NT2/D1 (cell line): Measurements from ENCODE around the gene OR5A2.
"Not testable (repeated sequence)": the region's sequence is repeated elsewhere in the genome, so short reads cannot be mapped to it uniquely, and the experiment has no call there.

Experiments used
- DNase-seq: peaks from one replicate; pipeline ENCODE4 v3.0.0-alpha.2; 2011; ENCODE audit warnings: low read depth, low spot score
- H3K27me3 ChIP-seq: 2 replicates; pipeline ENCODE4 v1.6.0; 2011; ENCODE audit warnings: mild to moderate bottlenecking; ENCODE audit not compliant: insufficient read length, insufficient read depth
- H3K36me3 ChIP-seq: 2 replicates; pipeline ENCODE4 v1.6.1; 2011; ENCODE audit warnings: mild to moderate bottlenecking, low read length, mixed read lengths; ENCODE audit not compliant: insufficient read depth, insufficient read length
- H3K4me1 ChIP-seq: 2 replicates; pipeline ENCODE4 v1.5.1; 2011; ENCODE audit not compliant: insufficient read depth, insufficient read length
- H3K4me3 ChIP-seq: 2 replicates; pipeline ENCODE4 v1.5.1; 2011; ENCODE audit warnings: low read depth; ENCODE audit not compliant: insufficient read length
- H3K9ac ChIP-seq: 2 replicates; pipeline ENCODE4 v1.6.0; 2011; ENCODE audit warnings: low read depth; ENCODE audit not compliant: insufficient read length
- H3K9me3 ChIP-seq: 2 replicates; pipeline ENCODE4 v1.5.1; 2011; ENCODE audit warnings: mild to moderate bottlenecking, low read length; ENCODE audit not compliant: insufficient read depth
- SUZ12 ChIP-seq: IDR thresholded peaks from 2 replicates; pipeline ENCODE4 v1.6.1; 2011; ENCODE audit not compliant: insufficient read length, insufficient read depth; ENCODE audit errors: extremely low read depth
- YY1 ChIP-seq: IDR thresholded peaks from 2 replicates; pipeline ENCODE4 v1.6.1; 2011; ENCODE audit not compliant: insufficient read length, insufficient read depth
- ZNF274 ChIP-seq: IDR thresholded peaks from 2 replicates; pipeline ENCODE4 v1.6.1; 2011; ENCODE audit warnings: mild to moderate bottlenecking, low read depth, low read length

OR5A2 gene, protein sequence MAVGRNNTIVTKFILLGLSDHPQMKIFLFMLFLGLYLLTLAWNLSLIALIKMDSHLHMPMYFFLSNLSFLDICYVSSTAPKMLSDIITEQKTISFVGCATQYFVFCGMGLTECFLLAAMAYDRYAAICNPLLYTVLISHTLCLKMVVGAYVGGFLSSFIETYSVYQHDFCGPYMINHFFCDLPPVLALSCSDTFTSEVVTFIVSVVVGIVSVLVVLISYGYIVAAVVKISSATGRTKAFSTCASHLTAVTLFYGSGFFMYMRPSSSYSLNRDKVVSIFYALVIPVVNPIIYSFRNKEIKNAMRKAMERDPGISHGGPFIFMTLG

DNA sequence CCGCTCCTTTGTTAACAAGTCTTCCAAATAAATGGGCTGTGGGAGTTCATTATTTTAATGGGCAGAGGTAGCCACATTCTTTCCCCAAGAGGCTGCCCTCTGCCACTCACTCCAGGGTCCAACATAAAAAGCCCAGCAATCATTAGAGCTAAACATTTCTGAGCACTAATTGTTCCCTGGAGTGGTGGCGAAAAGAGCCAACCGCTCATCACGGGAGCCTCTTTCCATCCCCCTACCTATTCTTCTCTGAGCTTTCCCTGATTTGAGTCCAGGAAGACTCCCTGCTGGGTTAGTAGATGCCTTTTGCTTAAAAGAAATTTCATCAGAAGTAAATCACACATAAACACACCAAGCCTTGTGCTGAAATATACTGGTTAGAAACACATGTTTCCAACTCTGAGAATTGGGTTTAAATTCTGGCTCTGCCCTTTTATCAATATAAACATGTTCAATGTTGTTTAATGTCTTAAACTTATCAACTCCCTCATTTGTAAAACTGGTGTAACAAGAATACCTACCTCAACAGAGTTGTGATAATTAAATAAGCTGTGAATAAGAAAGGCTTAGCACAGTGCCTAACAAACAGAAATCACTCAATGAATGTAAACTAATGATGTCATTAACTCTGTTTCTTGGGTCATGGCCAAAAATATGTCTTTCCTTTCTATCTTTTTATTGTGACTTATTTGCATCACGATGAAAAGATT is at the start of gene OR5A2:
Gene OR5A2 (minus strand): TSS at position 53 of the 707 bp plus-strand sequence. CDS start 3,460 bp downstream, outside the sequence.
- TF ChIP-seq YY1 (no peak), SUZ12 (no peak), ZNF274 (no peak)
- Histone ChIP-seq H3K9ac (no peak within 1 kb of the TSS), H3K4me3 (no peak within 1 kb of the TSS), H3K4me1 (no peaks in the 10 kb centered on the region), H3K36me3 (no peaks in the 10 kb centered on the region), H3K9me3 (no peaks in the 10 kb centered on the region), H3K27me3 (no peaks in the 10 kb centered on the region)
- DNase-seq = peak; percentile 78

DNA sequence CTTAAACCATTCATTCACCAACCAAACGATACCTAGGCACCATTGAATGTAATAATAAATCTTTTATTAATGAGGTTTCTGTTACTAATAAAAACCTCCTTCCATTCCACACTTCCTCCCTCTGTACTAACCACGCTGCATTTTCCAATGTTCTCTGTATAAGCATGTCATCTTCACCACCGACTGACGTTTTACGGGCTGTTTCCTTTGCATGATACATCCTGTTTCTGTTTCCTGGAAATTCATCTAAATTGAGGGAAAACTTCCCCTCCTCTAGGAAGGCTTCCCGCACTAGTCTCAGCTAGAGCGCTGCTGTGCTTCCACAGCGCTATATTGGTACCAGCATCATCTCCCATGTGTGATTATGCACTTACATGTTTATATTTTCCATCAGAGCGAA is 49.0 kb upstream of the OR5A2 start:
- H3K9ac ChIP-seq = no peak overlapping the region
- no peaks in the 10 kb centered on the region for H3K27me3 ChIP-seq
- TF ChIP-seq SUZ12 (no peak), ZNF274 (no peak), YY1 (no peak)
- no peak overlapping the region for H3K4me3 ChIP-seq
- H3K36me3 ChIP-seq = no peaks in the 10 kb centered on the region
- no peaks in the 10 kb centered on the region for H3K9me3 ChIP-seq
- no peak for DNase-seq
- H3K4me1 ChIP-seq = no peaks in the 10 kb centered on the region

DNA sequence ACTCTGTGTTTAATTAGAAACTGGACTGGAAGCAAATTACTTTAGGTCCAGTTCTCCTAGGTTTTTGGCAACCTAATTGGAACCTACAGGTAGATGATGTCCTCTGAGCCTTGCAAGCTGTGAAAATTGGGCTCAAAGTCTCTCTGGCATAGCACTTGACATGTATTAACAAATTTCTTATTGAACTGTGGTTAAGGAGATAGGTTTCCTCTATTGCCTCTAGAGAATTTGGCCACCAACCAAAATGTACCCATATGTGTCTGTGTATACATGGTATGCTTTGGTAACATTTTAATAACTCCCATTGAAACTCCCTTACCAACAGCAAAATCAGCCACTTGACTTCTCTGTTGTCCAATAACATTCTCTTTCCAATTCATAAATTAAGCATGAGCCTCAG is 46.8 kb upstream of the OR5A2 start, which contains the start of gene OR4D10:
Gene OR4D10 (plus strand): TSS at position 301 of the 400 bp plus-strand sequence. CDS start 4,115 bp downstream, outside the sequence.
- Histone ChIP-seq H3K9ac (no peak within 1 kb of the TSS), H3K9me3 (no peaks in the 10 kb centered on the region), H3K4me3 (no peak within 1 kb of the TSS), H3K4me1 (no peaks in the 10 kb centered on the region), H3K27me3 (no peaks in the 10 kb centered on the region), H3K36me3 (no peaks in the 10 kb centered on the region)
- TF ChIP-seq ZNF274 (no peak), SUZ12 (no peak), YY1 (no peak)
- DNase-seq = no peak

DNA sequence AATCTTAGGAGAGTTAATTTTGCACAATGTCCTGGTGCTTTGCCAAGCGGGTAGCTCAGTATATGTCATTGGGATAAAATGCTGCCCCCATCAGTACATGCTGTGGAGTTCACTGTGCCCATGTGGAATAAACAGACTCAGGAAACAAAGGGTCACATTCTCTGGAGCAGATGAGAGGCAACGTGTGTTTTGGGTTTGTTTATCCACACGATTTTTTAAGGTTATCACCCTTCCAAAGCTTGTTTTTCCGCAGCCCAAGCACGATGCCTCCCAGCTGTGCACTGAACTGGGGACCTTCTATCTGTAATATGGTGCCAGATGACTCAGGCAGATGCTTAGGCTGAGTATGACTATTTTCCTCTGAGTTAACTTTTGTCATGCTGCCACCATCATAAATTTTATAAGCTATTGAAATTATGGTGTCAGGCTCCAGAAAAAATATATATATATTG is 37.0 kb upstream of the OR5A2 start:
- no peak overlapping the region for H3K4me3 ChIP-seq
- DNase-seq = no peak
- H3K36me3 ChIP-seq = no peaks in the 10 kb centered on the region
- no peak overlapping the region for H3K9ac ChIP-seq
- H3K27me3 ChIP-seq = no peaks in the 10 kb centered on the region
- no peaks in the 10 kb centered on the region for H3K9me3 ChIP-seq
- TF ChIP-seq ZNF274 (no peak), YY1 (no peak), SUZ12 (no peak)
- H3K4me1 ChIP-seq = no peaks in the 10 kb centered on the region

DNA sequence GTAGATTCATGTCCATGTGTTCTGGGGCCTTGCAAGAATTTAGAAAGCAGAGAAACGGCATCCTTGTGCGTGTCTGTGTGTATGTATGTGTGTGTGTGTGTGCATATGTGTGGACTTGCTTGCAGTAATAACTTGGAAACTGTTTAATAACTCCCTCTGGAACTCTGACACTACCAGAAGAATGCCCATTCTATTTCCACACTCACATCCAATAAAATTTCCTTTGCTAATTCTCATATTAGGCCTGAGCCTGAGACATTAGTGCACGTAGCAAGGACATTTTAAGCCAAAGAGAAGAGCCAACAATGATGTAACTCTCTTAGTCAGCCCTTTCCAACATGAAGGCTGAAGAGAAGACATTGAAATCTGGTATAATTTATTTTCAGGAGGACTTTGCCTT is 33.7 kb upstream of the OR5A2 start:
- no peaks in the 10 kb centered on the region for H3K27me3 ChIP-seq
- no peaks in the 10 kb centered on the region for H3K36me3 ChIP-seq
- TF ChIP-seq SUZ12 (no peak), YY1 (no peak), ZNF274 (no peak)
- no peak for DNase-seq
- no peaks in the 10 kb centered on the region for H3K9me3 ChIP-seq
- H3K4me1 ChIP-seq = no peaks in the 10 kb centered on the region
- H3K4me3 ChIP-seq = no peak overlapping the region
- no peak overlapping the region for H3K9ac ChIP-seq

DNA sequence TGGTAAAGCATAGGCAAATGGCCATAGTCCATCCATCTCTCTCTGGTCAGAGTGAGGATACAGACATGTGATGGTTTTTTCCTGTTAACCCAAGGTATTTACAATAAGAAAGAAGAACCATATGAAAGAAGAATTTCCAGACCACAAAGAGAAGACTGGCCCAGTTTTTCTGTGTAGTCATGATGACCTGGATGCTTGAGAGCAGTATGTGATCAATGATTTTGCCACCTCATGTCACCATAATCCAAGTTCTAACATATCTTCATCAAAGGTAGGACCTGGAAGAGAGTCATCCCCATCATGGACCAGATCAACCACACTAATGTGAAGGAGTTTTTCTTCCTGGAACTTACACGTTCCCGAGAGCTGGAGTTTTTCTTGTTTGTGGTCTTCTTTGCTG is 30.4 kb upstream of the OR5A2 start, which contains the start of gene OR4D6:
Gene OR4D6 (plus strand): TSS at position 301 of the 400 bp plus-strand sequence. CDS start 0 bp downstream, at position 301.
- no peak within 1 kb of the TSS for H3K4me3 ChIP-seq
- no peaks in the 10 kb centered on the region for H3K9me3 ChIP-seq
- no peak within 1 kb of the TSS for H3K9ac ChIP-seq
- DNase-seq = no peak
- TF ChIP-seq SUZ12 (no peak), ZNF274 (no peak), YY1 (no peak)
- no peaks in the 10 kb centered on the region for H3K36me3 ChIP-seq
- H3K27me3 ChIP-seq = no peaks in the 10 kb centered on the region
- no peaks in the 10 kb centered on the region for H3K4me1 ChIP-seq

DNA sequence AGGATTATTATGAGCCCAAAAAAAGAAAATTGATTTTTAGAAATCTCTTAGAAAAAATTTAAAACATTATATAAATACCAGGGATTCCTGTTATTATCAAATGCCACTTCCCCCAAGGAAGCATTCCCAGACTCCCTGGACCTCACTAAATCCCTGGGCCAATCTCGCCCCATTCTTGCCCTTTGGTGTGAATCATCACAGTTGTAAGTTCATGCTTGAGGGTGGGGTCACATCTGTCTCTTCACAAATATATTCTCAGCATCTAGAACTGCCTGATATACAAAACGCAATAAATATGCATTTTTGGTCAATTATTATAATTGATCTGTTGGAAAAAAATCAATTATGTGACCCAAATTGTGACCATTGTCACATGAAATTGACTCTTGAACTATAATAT is 22.3 kb upstream of the OR5A2 start:
- TF ChIP-seq ZNF274 (no peak), SUZ12 (no peak), YY1 (no peak)
- Histone ChIP-seq H3K4me1 (no peaks in the 10 kb centered on the region), H3K27me3 (no peaks in the 10 kb centered on the region), H3K9ac (no peak overlapping the region), H3K36me3 (no peaks in the 10 kb centered on the region), H3K9me3 (no peaks in the 10 kb centered on the region; the same call in 1 of the 2 replicates), H3K4me3 (no peak overlapping the region)
- no peak for DNase-seq

DNA sequence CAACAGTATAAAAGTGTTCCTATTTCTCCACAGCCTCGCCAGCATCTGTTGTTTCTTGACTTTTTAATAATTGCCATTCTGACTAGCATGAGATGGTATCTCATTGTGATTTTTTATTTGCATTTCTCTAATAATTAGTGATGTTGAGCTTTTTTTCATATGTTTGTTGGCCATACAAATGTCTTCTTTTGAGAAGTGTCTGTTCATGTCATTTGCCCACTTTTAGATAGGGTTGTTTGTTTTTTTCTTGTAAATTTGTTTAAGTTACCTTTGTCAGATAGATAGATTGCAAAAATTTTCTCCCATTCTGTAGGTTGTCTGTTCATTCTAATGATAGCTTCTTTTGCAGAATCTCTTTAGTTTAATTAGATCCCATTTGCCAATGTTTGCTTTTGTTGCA is 19.4 kb upstream of the OR5A2 start:
- not testable (repeated sequence) for DNase-seq, H3K4me1 ChIP-seq, H3K36me3 ChIP-seq, H3K4me3 ChIP-seq, H3K9ac ChIP-seq, H3K9me3 ChIP-seq, H3K27me3 ChIP-seq
